ENCODE results near the gene DCPS. TPM values are rescaled to one million over a fixed set of nuclear protein-coding genes. Genes with fewer than 3 reads are reported as not detected.
"Not testable (repeated sequence)": the region's sequence is repeated elsewhere in the genome, so short reads cannot be mapped to it uniquely, and the experiment has no call there.

The DCPS gene
- total and polyA plus RNA-seq, 8 donors: 8.4 to 16.6 (median 10.5) TPM

- no peak for ATAC-seq
- Histone ChIP-seq H3K4me3 (no peak overlapping the region), H3K9me3 (no peaks in the 10 kb centered on the region), H3K27ac (no peak overlapping the region), H3K36me3 (no peaks in the 10 kb centered on the region), H3K27me3 (no peaks in the 10 kb centered on the region), H3K4me1 (no peaks in the 10 kb centered on the region)
- FAIRE-seq: no peak
- TF ChIP-seq CTCF (IDR thresholded peaks at IDR 0.05): no peak
- WGBS, 2 donors: 88% methylated on average over 4 of the region's 4 CpGs
- intact Hi-C loops (cut with DNase I): no loop called here
- DNase-seq: peak in 1 of 6 donors; percentile 34
These were observed 77.0 kb downstream of the DCPS start for GRCh38 chr11:126380909-126381308.

GRCh38 chr11:126381960-126382359 lies 78.1 kb downstream of the DCPS start:
- 58 to 82% methylated on average over 4 to 5 of the region's 10 CpGs for WGBS, 2 donors
- FAIRE-seq; intact Hi-C loops (cut with DNase I); H3K9me3 ChIP-seq; ATAC-seq; H3K4me3 ChIP-seq; H3K27me3 ChIP-seq; H3K27ac ChIP-seq; H3K4me1 ChIP-seq; H3K36me3 ChIP-seq: not testable (repeated sequence)
- peak in 1 of 6 donors; percentile 15 for DNase-seq

- FAIRE-seq; H3K4me3 ChIP-seq; intact Hi-C loops (cut with DNase I); H3K27ac ChIP-seq; H3K36me3 ChIP-seq; H3K9me3 ChIP-seq; H3K4me1 ChIP-seq; ATAC-seq; H3K27me3 ChIP-seq: not testable (repeated sequence)
- peak in 1 of 6 donors; percentile 42 for DNase-seq
- WGBS, 2 donors: 91 to 92% methylated on average over 4 of the region's 4 CpGs
These were observed 78.8 kb downstream of the DCPS start for GRCh38 chr11:126382641-126383040.

GRCh38 chr11:126383339-126384335 lies 79.8 kb downstream of the DCPS start:
- Histone ChIP-seq H3K4me1 (peaks cover 0 to 3% (median 0%) of the 10 kb centered on the region in 3 donors), H3K36me3 (no peaks in the 10 kb centered on the region), H3K4me3 (no peak overlapping the region), H3K27ac (no peak overlapping the region), H3K9me3 (no peaks in the 10 kb centered on the region), H3K27me3 (no peaks in the 10 kb centered on the region)
- intact Hi-C loops (cut with DNase I): no loop called here
- 81 to 87% methylated on average over 19 to 20 of the region's 20 CpGs for WGBS, 2 donors
- FAIRE-seq: no peak
- peak in 1 of 6 donors; percentile 44 for DNase-seq
- ATAC-seq: no peak
- TF ChIP-seq CTCF (IDR thresholded peaks at IDR 0.05): no peak

- H3K9me3 ChIP-seq: no peaks in the 10 kb centered on the region
- H3K27me3 ChIP-seq: no peaks in the 10 kb centered on the region
- H3K4me3 ChIP-seq: no peak overlapping the region
- intact Hi-C loops (cut with DNase I): no loop called here
- ATAC-seq (no peak), FAIRE-seq (no peak), DNase-seq (peak in 1 of 6 donors; percentile 44)
- peaks cover 0 to 3% (median 0%) of the 10 kb centered on the region in 3 donors for H3K4me1 ChIP-seq
- H3K27ac ChIP-seq: no peak overlapping the region
- TF ChIP-seq CTCF (IDR thresholded peaks at IDR 0.05): no peak
- H3K36me3 ChIP-seq: no peaks in the 10 kb centered on the region
- 89 to 93% methylated on average over 9 of the region's 9 CpGs for WGBS, 2 donors
These were observed 80.7 kb downstream of the DCPS start for GRCh38 chr11:126384449-126385070.

All from pancreas (tissue), 10 donors.